ENCODE measurements around the gene ANKRD36. TPM values are rescaled to one million over a fixed set of nuclear protein-coding genes. Genes with fewer than 3 reads are reported as not detected.
"Not testable (repeated sequence)": the region's sequence is repeated elsewhere in the genome, so short reads cannot be mapped to it uniquely, and the experiment has no call there.

The ANKRD36 gene
- 12.8 TPM for polyA plus RNA-seq (ENCODE audit: insufficient read length)

GRCh38 chr2:97113050-97113881 lies at the start of gene ANKRD36:
TSS of gene ANKRD36 (plus strand) at chr2:97113153. CDS start at chr2:97113740, 587 bp downstream.
- peak; percentile 79 for DNase-seq

- DNase-seq = not testable (repeated sequence)
These were observed 46.9 kb upstream of the ANKRD36 start for GRCh38 chr2:97066030-97066429.

DNA sequence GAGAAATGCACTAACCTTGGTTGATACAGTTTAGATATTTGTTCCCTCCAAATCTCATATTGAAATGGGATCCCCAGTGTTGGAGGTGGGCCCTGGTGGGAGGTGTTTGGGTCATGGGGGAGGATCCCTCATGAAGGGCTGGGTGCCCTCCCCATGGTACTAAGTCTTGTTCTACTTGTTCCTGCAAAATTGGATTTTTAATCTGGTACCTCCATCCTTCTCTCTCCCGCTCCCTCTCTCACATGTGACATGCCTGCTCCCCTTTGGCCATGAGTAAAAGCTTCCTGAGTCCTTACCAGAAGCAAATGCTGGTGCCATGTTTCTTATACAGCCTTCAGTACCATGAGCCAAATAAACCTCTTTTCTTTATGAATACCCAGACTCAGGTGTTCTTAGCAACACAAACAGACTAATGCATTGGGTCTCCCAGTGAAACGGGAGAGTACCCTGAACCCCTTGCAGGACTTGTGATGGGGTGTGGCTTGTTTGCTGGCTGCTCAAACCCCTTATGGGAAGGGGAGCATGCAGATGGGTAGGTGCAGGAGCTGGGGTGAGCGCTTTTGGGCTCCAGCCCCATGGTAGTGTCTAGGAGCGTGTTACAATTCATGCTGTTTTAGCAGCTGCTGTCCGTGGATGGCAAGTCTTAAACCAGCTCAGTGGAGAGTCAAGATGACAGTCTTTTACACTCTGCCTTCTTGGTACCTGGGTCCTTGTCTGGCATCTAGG lies 45.5 kb upstream of the ANKRD36 start:
- no peak for DNase-seq

DNA sequence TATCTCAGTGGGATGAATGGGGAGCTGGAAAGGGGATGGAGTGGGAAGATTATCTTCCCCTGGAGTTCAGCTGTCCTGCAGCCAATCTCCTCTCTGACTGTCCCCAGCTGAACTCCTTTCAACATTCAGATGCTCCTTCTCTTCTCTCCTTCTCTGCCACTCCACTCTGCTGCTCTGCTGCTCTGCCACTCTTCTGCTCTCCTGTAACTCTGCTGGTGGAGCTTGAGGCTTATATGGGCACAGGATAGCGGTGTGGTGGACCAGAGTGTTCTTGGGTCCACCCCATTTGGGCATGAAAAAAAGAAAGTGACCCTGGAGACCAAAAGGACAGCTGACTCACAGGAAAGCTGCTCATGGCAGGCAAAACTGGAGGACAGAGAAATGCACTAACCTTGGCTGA lies 44.9 kb upstream of the ANKRD36 start:
- DNase-seq = no peak

- DNase-seq = not testable (repeated sequence)
These were observed 44.2 kb upstream of the ANKRD36 start for GRCh38 chr2:97068722-97069121.

DNA sequence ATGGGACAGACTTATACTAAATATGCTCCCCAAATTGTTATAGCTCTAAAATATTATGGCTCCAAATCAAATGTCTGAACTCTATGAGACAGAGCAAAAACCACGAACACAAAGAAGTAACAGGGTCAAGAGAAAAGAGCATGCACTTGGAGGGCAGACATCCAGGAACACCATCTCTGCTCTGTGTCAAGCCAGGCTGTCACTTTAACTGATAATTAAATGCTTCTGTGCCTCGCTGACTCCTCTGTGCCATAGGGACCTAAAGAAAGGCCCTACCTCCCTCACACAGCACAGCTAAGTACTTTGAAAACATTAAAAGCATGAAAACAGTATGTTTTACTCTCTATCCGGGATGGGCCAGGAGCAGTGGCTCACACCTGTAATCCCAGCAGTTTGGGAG lies 42.0 kb upstream of the ANKRD36 start:
- not testable (repeated sequence) for DNase-seq

DNA sequence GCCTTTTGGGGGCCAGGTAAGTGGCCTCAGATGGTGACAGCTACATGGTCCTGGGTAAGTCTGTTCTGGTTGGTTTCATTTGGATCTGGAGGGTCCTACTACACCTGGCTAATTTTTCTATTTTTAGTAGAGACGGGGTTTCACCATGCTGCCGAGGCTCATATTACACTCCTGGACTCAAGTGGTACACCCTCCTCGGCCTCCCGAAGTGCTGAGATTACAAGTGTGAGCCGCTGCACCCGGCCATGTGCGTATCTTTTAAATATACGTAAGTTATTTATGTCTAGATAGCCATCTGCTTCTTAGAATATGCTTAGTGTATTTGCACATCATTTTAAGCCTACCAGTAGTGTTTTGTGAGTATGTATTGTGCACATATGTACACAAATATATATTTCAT lies 35.7 kb upstream of the ANKRD36 start:
- not testable (repeated sequence) for DNase-seq

GRCh38 chr2:97080855-97081254 lies 32.1 kb upstream of the ANKRD36 start:
- not testable (repeated sequence) for DNase-seq

DNA sequence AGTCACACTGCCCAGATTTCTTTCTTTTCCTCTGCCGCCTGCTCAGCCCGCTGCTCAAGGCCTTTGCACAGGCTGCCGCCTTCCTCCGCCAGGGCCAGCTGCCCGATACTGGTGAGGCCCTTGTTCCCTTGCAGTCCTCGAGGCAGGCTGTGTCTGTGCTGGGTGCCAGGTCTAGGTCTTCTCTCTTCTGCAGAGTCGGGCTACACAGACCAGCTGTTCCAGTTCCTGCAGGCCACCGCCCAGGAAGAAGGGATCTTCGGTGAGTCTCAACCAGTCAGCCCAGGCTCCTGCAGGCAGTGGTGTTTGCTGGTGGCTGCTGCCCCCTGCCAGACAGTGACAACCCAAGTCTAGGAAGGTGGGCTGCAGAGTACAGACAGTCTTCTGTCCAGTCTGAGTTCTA lies 30.7 kb upstream of the ANKRD36 start:
- DNase-seq = not testable (repeated sequence)

DNA sequence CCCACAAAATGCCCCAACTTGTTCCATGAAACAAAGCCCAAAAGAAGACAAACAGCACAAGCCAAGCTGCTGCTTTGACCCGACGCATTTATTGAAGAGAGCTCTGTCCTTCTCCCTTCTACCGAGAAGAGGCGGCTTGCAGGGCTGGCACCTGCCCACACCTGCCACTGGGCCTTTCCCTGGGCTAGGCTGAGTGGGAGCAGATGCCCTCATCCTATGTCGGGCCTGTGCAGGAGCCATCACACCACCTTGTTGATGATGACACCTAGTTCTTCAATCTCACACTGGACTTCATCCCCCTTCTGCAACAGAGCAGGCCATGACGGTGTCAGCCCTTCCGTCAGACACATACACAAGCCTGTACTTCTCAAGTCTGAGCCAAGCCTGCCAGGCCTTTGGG lies 29.4 kb upstream of the ANKRD36 start:
- DNase-seq = not testable (repeated sequence)

DNA sequence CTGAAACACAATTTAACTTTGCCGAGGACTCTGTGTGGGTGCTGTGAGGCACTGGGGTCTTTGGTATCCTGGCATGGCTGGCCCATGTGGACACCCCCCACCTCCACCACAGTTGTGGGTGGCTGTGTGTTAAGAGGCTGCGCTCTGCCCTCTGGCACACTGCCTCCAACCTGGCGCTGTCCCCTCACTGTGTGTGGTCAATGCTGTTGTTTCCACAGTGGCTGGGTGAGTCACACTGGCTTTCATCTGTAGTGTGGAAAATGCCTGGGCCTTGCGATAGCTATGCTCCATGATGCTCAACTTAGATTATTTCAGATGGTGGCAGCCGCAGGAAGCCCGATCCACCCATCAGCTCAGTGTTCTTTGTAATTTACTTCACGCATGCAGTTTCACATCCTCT lies 27.9 kb upstream of the ANKRD36 start:
- not testable (repeated sequence) for DNase-seq

DNA sequence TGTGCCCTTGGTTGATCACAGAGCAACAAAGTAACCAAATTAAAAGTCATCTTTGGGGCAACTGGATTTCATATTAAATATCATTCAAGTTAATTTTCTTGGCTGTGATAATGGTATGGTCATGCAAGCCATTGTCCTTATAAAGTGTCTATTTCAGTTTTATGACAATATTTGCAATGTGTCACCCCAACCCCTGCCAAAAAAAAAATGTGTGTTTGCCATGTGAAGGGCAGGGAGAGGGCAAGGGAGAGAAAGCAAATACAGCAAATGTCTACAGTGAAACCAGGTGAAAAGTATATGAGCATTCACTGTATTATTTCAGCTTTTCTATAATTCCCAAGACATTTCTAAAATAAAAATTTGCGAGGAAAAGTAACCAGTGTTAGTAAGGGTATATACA lies 24.2 kb upstream of the ANKRD36 start:
- DNase-seq = not testable (repeated sequence)

DNA sequence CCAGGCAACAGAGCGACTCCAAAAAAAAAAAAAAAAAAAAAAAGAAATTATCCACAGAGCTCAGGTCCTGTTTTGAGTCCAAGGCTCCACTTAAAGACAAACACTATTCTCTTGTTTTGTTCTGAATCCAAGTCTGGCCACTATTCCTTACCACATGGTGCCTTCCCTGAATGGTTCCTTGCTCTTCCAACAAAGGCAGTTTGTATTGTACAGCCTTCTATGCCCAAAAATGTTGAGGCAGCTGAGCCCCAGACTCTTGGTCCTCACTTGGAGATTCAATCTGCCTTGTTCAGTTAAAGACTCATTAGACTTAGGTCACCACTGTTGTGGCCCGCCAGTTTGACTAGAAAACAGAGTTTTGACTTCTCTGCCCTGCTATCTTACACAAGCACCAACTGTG lies 20.0 kb upstream of the ANKRD36 start:
- not testable (repeated sequence) for DNase-seq

- DNase-seq = not testable (repeated sequence)
These were observed 18.8 kb upstream of the ANKRD36 start for GRCh38 chr2:97093983-97094771.

GRCh38 chr2:97094772-97095611 lies 18.0 kb upstream of the ANKRD36 start, which contains the start of gene FAHD2B:
TSS of gene FAHD2B (minus strand) at chr2:97094882. CDS start at chr2:97091706, 3,176 bp downstream.
- peak; percentile 50 for DNase-seq

DNA sequence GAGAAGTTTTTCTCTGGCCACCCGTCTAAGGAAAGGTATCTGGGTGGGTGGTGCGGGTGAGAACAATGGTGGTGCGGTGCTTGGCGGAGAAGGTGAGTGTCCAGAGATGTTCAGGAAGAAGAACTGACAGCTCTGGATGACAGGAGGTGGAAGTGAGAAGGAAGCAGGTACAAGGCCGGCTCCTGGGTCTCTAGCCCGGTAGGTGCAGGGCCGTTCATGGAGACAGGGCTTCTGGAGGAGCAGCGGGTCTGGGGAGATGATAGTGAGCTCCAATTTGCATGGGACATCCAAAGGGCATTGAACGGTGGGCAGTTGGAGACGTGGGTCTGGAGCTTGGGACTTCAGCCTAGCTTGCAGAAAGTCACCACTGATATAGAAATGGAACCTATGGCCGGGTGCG lies 17.3 kb upstream of the ANKRD36 start:
- no peak for DNase-seq

DNA sequence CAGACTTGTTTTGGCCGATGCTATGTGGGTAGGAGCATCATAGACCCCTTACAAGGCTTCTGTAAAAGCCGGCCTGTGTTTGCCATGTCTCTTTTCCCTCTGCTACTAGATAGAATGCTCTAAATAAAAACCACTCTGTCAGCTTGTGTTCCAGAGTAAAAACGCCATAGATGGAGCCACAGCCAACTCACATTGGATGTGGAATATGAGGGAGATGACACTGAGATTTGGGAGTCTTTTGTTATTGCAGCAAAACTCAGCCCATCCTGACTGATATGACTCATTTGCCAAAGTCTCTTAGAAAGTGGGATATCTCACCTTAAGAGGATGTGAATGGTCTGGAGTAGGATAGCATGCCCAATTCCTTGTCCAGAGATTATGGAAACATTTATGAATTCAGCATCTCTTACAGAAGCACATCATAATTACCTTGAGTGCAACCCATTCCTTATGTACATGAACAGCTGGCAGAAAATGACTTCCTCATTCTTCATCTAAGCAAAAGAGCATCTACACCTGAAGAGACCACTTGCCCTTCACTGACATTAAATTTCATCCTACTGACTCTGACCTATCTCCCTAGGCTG lies 14.1 kb upstream of the ANKRD36 start:
- not testable (repeated sequence) for DNase-seq

- not testable (repeated sequence) for DNase-seq
These were observed 6.1 kb upstream of the ANKRD36 start for GRCh38 chr2:97106878-97107277.

DNA sequence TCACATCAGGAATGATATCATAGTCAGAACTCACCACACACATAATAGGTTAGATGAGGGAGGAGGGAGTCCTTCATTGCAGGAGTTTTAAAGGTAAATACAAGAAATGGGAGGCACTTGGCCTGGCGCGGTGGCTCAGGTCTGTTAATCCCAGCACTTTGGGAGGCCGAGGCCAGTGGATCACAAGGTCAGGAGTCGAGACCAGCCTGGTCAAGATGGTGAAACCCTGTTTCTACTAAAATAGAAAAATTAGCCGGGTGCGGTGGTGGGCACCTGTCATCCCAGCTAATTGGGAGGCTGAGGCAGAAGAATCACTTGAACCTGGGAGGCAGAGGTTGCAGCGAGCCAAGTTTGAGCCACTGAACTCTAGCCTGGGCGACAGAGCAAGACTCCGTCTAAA lies 1.7 kb upstream of the ANKRD36 start:
- DNase-seq = not testable (repeated sequence)

GRCh38 chr2:97112320-97113049 lies 468 bp upstream of the ANKRD36 start:
- peak; percentile 40 for DNase-seq

DNA sequence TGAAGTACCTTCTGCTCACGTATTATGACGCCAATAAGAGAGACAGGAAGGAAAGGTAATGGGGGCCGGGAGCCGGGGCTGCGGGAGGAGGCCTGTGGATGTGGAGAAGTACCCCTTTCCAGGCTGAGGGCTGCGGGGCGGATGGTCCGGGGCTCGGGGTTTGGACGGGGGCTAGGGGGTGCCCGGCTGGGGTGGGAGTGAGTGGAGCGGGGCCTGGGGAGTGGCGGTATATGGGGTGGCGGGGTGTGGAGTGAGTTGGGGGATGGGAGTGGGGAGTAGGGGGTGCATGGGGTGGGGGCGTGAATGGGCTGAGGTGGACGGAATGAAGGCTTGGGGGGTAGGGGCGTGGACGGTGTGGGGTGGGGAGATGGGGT lies 916 bp downstream of the ANKRD36 start:
- DNase-seq = not testable (repeated sequence)

Data from hindlimb muscle (tissue), 1 donor.